B cell (primary cell): ENCODE results near the gene MSANTD3. TPM values are rescaled to one million over a fixed set of nuclear protein-coding genes. Genes with fewer than 3 reads are reported as not detected.

Experiments used
- ATAC-seq: fragments of 200-7000 bp; cut with Tn5 transposase; one replicate; pipeline ENCODE4 v1.10.0; 2021; ENCODE audit warnings: low read depth, mild to moderate bottlenecking, moderate number of reproducible peaks, moderate library complexity
- CTCF ChIA-PET: fragments of 350-600 bp; sonication (Branson Sonifier 250); formaldehyde crosslinking; loops from one replicate; lab custom pipeline; 2021; ENCODE audit warnings: antibody characterized with exemption, inconsistent platforms; lab: Charles Lee
- POLR2A ChIA-PET: fragments of 350-600 bp; sonication (Branson Sonifier 250); formaldehyde crosslinking; loops from one replicate; lab custom pipeline; 2021; ENCODE audit warnings: antibody characterized with exemption; lab: Charles Lee
- DNase-seq: peaks from one replicate; pipeline ENCODE4 v3.0.0; 2013
- H2AFZ ChIP-seq: 2 replicates; pipeline ENCODE4 v1.6.1; 2012; ENCODE audit warnings: mild to moderate bottlenecking, low read depth, low read length; ENCODE audit not compliant: insufficient read depth, poor library complexity, severe bottlenecking
- H3K27ac ChIP-seq, 2 donors: 1 replicate in 1 of 2; 2 replicates in 1 of 2; pipeline ENCODE4 v1.5.1; 2012 to 2013; ENCODE audit warnings: low read length in 2 of 2, mild to moderate bottlenecking in 2 of 2, moderate library complexity in 1 of 2
- H3K27me3 ChIP-seq, 4 experiments: fragments of 200-600 bp in 1 of 4; sonication (generic) in 1 of 4; replicated peaks in 1 of 4; 1 replicate in 2 of 4; 2 replicates in 2 of 4; pipeline versions ENCODE4 v1.6.1 to v1.7.0; 2013 to 2016; ENCODE audit warnings: low read length in 3 of 4, mild to moderate bottlenecking in 2 of 4, mixed read lengths in 1 of 4, moderate library complexity in 1 of 4; ENCODE audit not compliant: insufficient read depth in 4 of 4, control insufficient read depth in 3 of 4; ENCODE audit errors: control extremely low read depth in 1 of 4
- H3K36me3 ChIP-seq, 2 experiments: replicated peaks in 1 of 2; 1 replicate in 1 of 2; 2 replicates in 1 of 2; pipeline versions ENCODE4 v1.6.1 to v1.7.1; 2013; ENCODE audit warnings: low read length in 1 of 2; ENCODE audit not compliant: insufficient read depth in 2 of 2, control insufficient read depth in 1 of 2; ENCODE audit errors: control extremely low read depth in 1 of 2, extremely low read depth in 1 of 2
- H3K4me1 ChIP-seq, 2 donors: fragments of 200-600 bp in 1 of 2; sonication (generic) in 1 of 2; 1 replicate in 1 of 2; 2 replicates in 1 of 2; pipeline versions ENCODE4 v1.5.1 to v1.6.1; 2013 to 2017; ENCODE audit warnings: low read length in 2 of 2; ENCODE audit not compliant: control insufficient read depth in 2 of 2, insufficient read depth in 2 of 2
- H3K4me2 ChIP-seq: replicated peaks from 2 replicates; pipeline ENCODE3; 2012; ENCODE audit warnings: mild to moderate bottlenecking, low read depth, low read length; ENCODE audit not compliant: poor library complexity, severe bottlenecking
- H3K4me3 ChIP-seq, 5 experiments: fragments of 200-600 bp in 1 of 5; sonication (generic) in 1 of 5; 1 replicate in 3 of 5; 2 replicates in 2 of 5; pipeline versions ENCODE4 v1.5.1 to v1.7.0; 2011 to 2016; ENCODE audit warnings: low read length in 4 of 5, mild to moderate bottlenecking in 4 of 5, low read depth in 2 of 5, control low read depth in 1 of 5, moderate library complexity in 1 of 5; ENCODE audit not compliant: insufficient read depth in 1 of 5; ENCODE audit errors: control extremely low read depth in 1 of 5, extremely low read depth in 1 of 5
- H3K79me2 ChIP-seq: fragments of 200-600 bp; sonication (generic); one replicate; pipeline ENCODE4 v1.6.0; 2016; ENCODE audit warnings: low read length; ENCODE audit not compliant: control insufficient read depth, insufficient read depth
- H3K9ac ChIP-seq: fragments of 200-600 bp; sonication (generic); 2 replicates; pipeline ENCODE4 v1.6.1; 2017; ENCODE audit warnings: mild to moderate bottlenecking, low read length, moderate library complexity
- H3K9me3 ChIP-seq, 3 donors: one replicate each; pipeline versions ENCODE4 v1.6.1 to v1.7.1; 2013; ENCODE audit warnings: low read length in 2 of 3; ENCODE audit not compliant: control insufficient read depth in 2 of 3, insufficient read depth in 1 of 3; ENCODE audit errors: control extremely low read depth in 1 of 3
- H4K20me1 ChIP-seq: 2 replicates; pipeline ENCODE4 v1.6.0; 2012; ENCODE audit warnings: mild to moderate bottlenecking, low read length; ENCODE audit not compliant: insufficient read depth, control insufficient read depth, poor library complexity, severe bottlenecking
- H3K27ac Mint-ChIP-seq: one replicate; pipeline ENCODE4 v1.8.0; 2021; ENCODE audit warnings: mixed read lengths
- H3K27me3 Mint-ChIP-seq: one replicate; pipeline ENCODE4 v1.8.0; 2021; ENCODE audit warnings: mixed read lengths
- H3K4me1 Mint-ChIP-seq: one replicate; pipeline ENCODE4 v1.8.0; 2021; ENCODE audit warnings: mixed read lengths
- H3K4me3 Mint-ChIP-seq: one replicate; pipeline ENCODE4 v1.8.0; 2021; ENCODE audit warnings: mixed read lengths
- H3K9me3 Mint-ChIP-seq: one replicate; pipeline ENCODE4 v1.8.0; 2022; ENCODE audit warnings: mixed read lengths; ENCODE audit not compliant: insufficient read depth
- EZH2 ChIP-seq: IDR thresholded peaks from 2 replicates; pipeline ENCODE4 v1.6.1; 2012; ENCODE audit warnings: borderline replicate concordance, low read depth, mild to moderate bottlenecking, moderate library complexity, low read length; ENCODE audit not compliant: insufficient read depth, poor library complexity, severe bottlenecking
- WGBS: methylation state at CpG from one replicate; pipeline ENCODE4 v1.1.5; 2013; ENCODE audit warnings: missing lambda C conversion rate; ENCODE audit not compliant: insufficient coverage; 5-methylcytosine and 5-hydroxymethylcytosine counted together
- intact Hi-C: fragments of 100-400 bp; cut with micrococcal nuclease; formaldehyde crosslinking; loops from one replicate; pipeline ENCODE4 v1.10.0; 2022
- polyA plus RNA-seq: library from polyadenylated mRNA; depleted of rRNA; stranded (reverse); fragments of >200 nt; gene quantifications from 2 replicates; pipeline ENCODE4 v1.2.3, GENCODE V29; 2012
- total RNA-seq, 2 donors: library from RNA; stranded (reverse); fragments of 120-200 nt in 1 of 2; gene quantifications; 1 replicate in 1 of 2; 2 replicates in 1 of 2; pipeline versions ENCODE4 v1.2.3 to v1.2.4, GENCODE V29; 2013 to 2022
- TF ChIP-seq, protein P1 (sequence below): fragments of 200-600 bp; IDR thresholded peaks from one replicate; pipeline ENCODE4 v1.8.0; 2022; ENCODE audit warnings: antibody characterized with exemption, mild to moderate bottlenecking

MSANTD3 gene
- total and polyA plus RNA-seq, 2 donors (not counting 1 experiment from before 2014, with no cell fraction given) = 5.9 to 12.1 TPM

- ChIA-PET POLR2A (no interaction called here), CTCF (no interaction called here)
- no peak for TF ChIP-seq EZH2
- TF ChIP-seq, protein P1, sequence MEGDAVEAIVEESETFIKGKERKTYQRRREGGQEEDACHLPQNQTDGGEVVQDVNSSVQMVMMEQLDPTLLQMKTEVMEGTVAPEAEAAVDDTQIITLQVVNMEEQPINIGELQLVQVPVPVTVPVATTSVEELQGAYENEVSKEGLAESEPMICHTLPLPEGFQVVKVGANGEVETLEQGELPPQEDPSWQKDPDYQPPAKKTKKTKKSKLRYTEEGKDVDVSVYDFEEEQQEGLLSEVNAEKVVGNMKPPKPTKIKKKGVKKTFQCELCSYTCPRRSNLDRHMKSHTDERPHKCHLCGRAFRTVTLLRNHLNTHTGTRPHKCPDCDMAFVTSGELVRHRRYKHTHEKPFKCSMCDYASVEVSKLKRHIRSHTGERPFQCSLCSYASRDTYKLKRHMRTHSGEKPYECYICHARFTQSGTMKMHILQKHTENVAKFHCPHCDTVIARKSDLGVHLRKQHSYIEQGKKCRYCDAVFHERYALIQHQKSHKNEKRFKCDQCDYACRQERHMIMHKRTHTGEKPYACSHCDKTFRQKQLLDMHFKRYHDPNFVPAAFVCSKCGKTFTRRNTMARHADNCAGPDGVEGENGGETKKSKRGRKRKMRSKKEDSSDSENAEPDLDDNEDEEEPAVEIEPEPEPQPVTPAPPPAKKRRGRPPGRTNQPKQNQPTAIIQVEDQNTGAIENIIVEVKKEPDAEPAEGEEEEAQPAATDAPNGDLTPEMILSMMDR = no peak
- H3K27ac Mint-ChIP-seq = no peak overlapping the region
- H3K36me3 ChIP-seq = no peaks in the 10 kb centered on the region
- H3K4me2 ChIP-seq = no peak overlapping the region
- peaks cover 0 to 15% (median 7%) of the 10 kb centered on the region in 4 experiments for H3K27me3 ChIP-seq
- no peak overlapping the region for H3K4me3 Mint-ChIP-seq
- H3K4me1 ChIP-seq = peaks cover 6 to 7% of the 10 kb centered on the region in 2 donors
- WGBS = 94% methylated on average over 4 of the region's 6 CpGs
- H3K79me2 ChIP-seq = no peaks in the 10 kb centered on the region
- peaks cover 3% of the 10 kb centered on the region for H3K4me1 Mint-ChIP-seq
- H3K9me3 Mint-ChIP-seq = no peaks in the 10 kb centered on the region
- H3K4me3 ChIP-seq = no peak overlapping the region
- no peak for ATAC-seq
- H3K9me3 ChIP-seq = no peaks in the 10 kb centered on the region
- intact Hi-C loops = no loop called here
- H3K27ac ChIP-seq = no peak overlapping the region
- no peak overlapping the region for H2AFZ ChIP-seq
- H4K20me1 ChIP-seq = no peaks in the 10 kb centered on the region
- peaks cover 24% of the 10 kb centered on the region for H3K27me3 Mint-ChIP-seq
- DNase-seq = no peak
- H3K9ac ChIP-seq = no peak overlapping the region
These were observed 41.1 kb downstream of the MSANTD3 start for GRCh38 chr9:100468041-100468440.

DNA sequence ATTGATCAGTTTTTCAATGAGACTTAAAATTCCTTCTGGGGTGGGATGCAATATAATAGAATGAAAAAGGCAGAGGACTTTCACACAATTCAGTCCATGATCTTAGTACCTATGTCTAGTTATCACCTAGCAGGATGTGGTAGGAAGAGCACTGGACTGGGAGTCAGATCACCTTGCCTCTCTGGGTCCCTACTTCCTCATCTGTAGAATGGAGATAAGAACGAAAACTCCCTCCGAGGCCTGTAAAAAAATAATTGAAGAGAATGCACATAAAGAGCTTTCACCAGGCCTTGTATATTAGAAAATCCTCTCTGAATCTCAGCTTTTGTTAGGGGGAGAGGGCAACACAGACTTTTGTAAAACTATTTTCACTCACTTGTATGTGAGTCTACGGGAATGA is 45.3 kb downstream of the MSANTD3 start:
- Histone ChIP-seq H4K20me1 (no peaks in the 10 kb centered on the region), H3K27me3 (peaks cover 0 to 30% (median 11%) of the 10 kb centered on the region in 4 experiments), H3K27ac (no peak overlapping the region), H3K36me3 (no peaks in the 10 kb centered on the region), H3K9ac (peak overlapping the region; percentile 43), H3K4me1 (peaks cover 15 to 16% of the 10 kb centered on the region in 2 donors), H3K4me3 (peak overlapping the region in 3 of 5 experiments; percentile 15 to 52 (median 47)), H3K4me2 (peak overlapping the region; percentile 99), H3K79me2 (no peaks in the 10 kb centered on the region), H3K9me3 (peaks cover 0 to 6% (median 0%) of the 10 kb centered on the region in 3 donors), H2AFZ (peak overlapping the region; percentile 73)
- intact Hi-C loops = no loop called here
- Mint-ChIP-seq H3K27ac (no peak overlapping the region), H3K4me3 (peak overlapping the region; percentile 67), H3K4me1 (peaks cover 8% of the 10 kb centered on the region), H3K27me3 (peaks cover 41% of the 10 kb centered on the region), H3K9me3 (no peaks in the 10 kb centered on the region)
- DNase-seq (no peak), ATAC-seq (no peak)
- no CpG with 5 or more reads among the region's 3 CpGs for WGBS
- ChIA-PET POLR2A (no interaction called here), CTCF (interaction anchor here (0.9 kb wide), 1 partner anchor 35 kb away, joined by 4 read pairs; no protein-coding TSS in a partner anchor)
- TF ChIP-seq EZH2 = peak; percentile 44
- TF ChIP-seq, protein P1 = no peak
